IMR-90 (cell line): ENCODE data around the gene SGCA. TPM values are rescaled to one million over a fixed set of nuclear protein-coding genes. Genes with fewer than 3 reads are reported as not detected.

Experiments used
- ATAC-seq: fragments of 200-7000 bp; cut with Tn5 transposase; 2 replicates; pipeline ENCODE4 v1.9.1; 2020; ENCODE audit warnings: low read depth, mild to moderate bottlenecking, moderate library complexity
- BruUV-seq: library from RNA; stranded (reverse); fragments of 400-500 nt; replicated peaks from 2 replicates; lab custom pipeline; 2021; lab: Mats Ljungman, UMichigan
- CTCF ChIA-PET: fragments of 300-600 bp; formaldehyde crosslinking; extraction: SDS; loops from one replicate; lab custom pipeline; 2021; ENCODE audit warnings: antibody characterized with exemption; lab: Yijun Ruan, JAX
- POLR2A ChIA-PET: fragments of 300-600 bp; sonication (Branson Sonifier 250); formaldehyde crosslinking; loops from one replicate; lab custom pipeline; 2022; ENCODE audit warnings: antibody characterized with exemption; ENCODE audit not compliant: unreplicated experiment; lab: Charles Lee
- DNase-seq: peaks from one replicate; pipeline ENCODE4 v3.0.0; 2013
- H2AFZ ChIP-seq: replicated peaks from 2 replicates; pipeline ENCODE3; 2013; ENCODE audit warnings: low read length, mild to moderate bottlenecking; ENCODE audit not compliant: poor library complexity
- H2AK5ac ChIP-seq: 2 replicates; pipeline ENCODE4 v1.6.1; 2013; ENCODE audit warnings: low read depth, low read length, inconsistent platforms
- H2AK9ac ChIP-seq: replicated peaks from 2 replicates; pipeline ENCODE3; 2013; ENCODE audit warnings: mild to moderate bottlenecking, low read depth, low read length, moderate library complexity; ENCODE audit not compliant: poor library complexity
- H2BK120ac ChIP-seq: 2 replicates; pipeline ENCODE4 v1.6.1; 2013; ENCODE audit warnings: low read depth, low read length, inconsistent platforms
- H2BK15ac ChIP-seq: 3 replicates; pipeline ENCODE4 v1.6.1; 2013; ENCODE audit warnings: low read depth, low read length, inconsistent platforms
- H2BK20ac ChIP-seq: 2 replicates; pipeline ENCODE4 v1.6.1; 2013; ENCODE audit warnings: low read depth, mild to moderate bottlenecking, inconsistent platforms, low read length, moderate library complexity
- H2BK5ac ChIP-seq: 2 replicates; pipeline ENCODE4 v1.6.1; 2013; ENCODE audit warnings: mild to moderate bottlenecking, low read depth, low read length, inconsistent platforms; ENCODE audit not compliant: poor library complexity, severe bottlenecking
- H3K14ac ChIP-seq: replicated peaks from 2 replicates; pipeline ENCODE4 v1.6.1; 2013; ENCODE audit warnings: low read depth, low read length, inconsistent platforms
- H3K18ac ChIP-seq: 2 replicates; pipeline ENCODE4 v1.6.1; 2013; ENCODE audit warnings: low read depth, low read length, control low read depth
- H3K23ac ChIP-seq: 2 replicates; pipeline ENCODE4 v1.6.1; 2013; ENCODE audit warnings: low read depth, low read length, inconsistent platforms
- H3K27ac ChIP-seq: 2 replicates; pipeline ENCODE4 v1.5.1; 2013; ENCODE audit warnings: mild to moderate bottlenecking, control low read depth, low read length; ENCODE audit not compliant: insufficient read depth
- H3K27me3 ChIP-seq: 2 replicates; pipeline ENCODE4 v1.6.1; 2013; ENCODE audit warnings: low read length; ENCODE audit not compliant: control insufficient read depth, insufficient read depth
- H3K36me3 ChIP-seq: 2 replicates; pipeline ENCODE4 v1.6.1; 2013; ENCODE audit warnings: low read length, mixed read lengths; ENCODE audit not compliant: control insufficient read depth, insufficient read depth
- H3K4ac ChIP-seq: 2 replicates; pipeline ENCODE4 v1.6.1; 2013; ENCODE audit warnings: low read depth, low read length, inconsistent platforms
- H3K4me1 ChIP-seq: 2 replicates; pipeline ENCODE4 v1.6.1; 2013; ENCODE audit warnings: low read length, mixed read lengths; ENCODE audit not compliant: control insufficient read depth, insufficient read depth
- H3K4me2 ChIP-seq: 2 replicates; pipeline ENCODE4 v1.6.1; 2013; ENCODE audit warnings: low read depth, mild to moderate bottlenecking, control low read depth, low read length, moderate library complexity
- H3K4me3 ChIP-seq: 2 replicates; pipeline ENCODE4 v1.5.1; 2013; ENCODE audit warnings: low read depth, mild to moderate bottlenecking, control low read depth, low read length, moderate library complexity; ENCODE audit not compliant: insufficient read depth
- H3K56ac ChIP-seq: 2 replicates; pipeline ENCODE4 v1.6.1; 2013; ENCODE audit warnings: low read length, inconsistent platforms; ENCODE audit not compliant: insufficient read depth; ENCODE audit errors: extremely low read depth
- H3K79me1 ChIP-seq, 2 experiments: 2 replicates each; pipeline ENCODE4 v1.6.1; 2013; ENCODE audit warnings: low read length in 2 of 2, inconsistent platforms in 1 of 2, low read depth in 1 of 2
- H3K9ac ChIP-seq: 2 replicates; pipeline ENCODE4 v1.6.1; 2013; ENCODE audit warnings: low read depth, low read length, control low read depth
- H3K9me1 ChIP-seq: 2 replicates; pipeline ENCODE4 v1.6.1; 2013; ENCODE audit warnings: low read length, inconsistent platforms; ENCODE audit not compliant: insufficient read depth
- H3K9me3 ChIP-seq: 2 replicates; pipeline ENCODE4 v1.6.1; 2013; ENCODE audit warnings: low read length; ENCODE audit not compliant: control insufficient read depth, insufficient read depth
- H4K20me1 ChIP-seq: 2 replicates; pipeline ENCODE4 v1.6.1; 2013; ENCODE audit warnings: low read length, inconsistent platforms; ENCODE audit not compliant: insufficient read depth
- H4K5ac ChIP-seq: 2 replicates; pipeline ENCODE4 v1.6.1; 2013; ENCODE audit warnings: mild to moderate bottlenecking, low read depth, low read length, control low read depth
- H4K8ac ChIP-seq, 2 experiments: 2 replicates each; pipeline ENCODE4 v1.6.1; 2013; ENCODE audit warnings: low read depth in 2 of 2, low read length in 2 of 2, control low read depth in 1 of 2, inconsistent platforms in 1 of 2
- H4K91ac ChIP-seq: 2 replicates; pipeline ENCODE4 v1.6.1; 2013; ENCODE audit warnings: low read depth, low read length, inconsistent platforms; ENCODE audit not compliant: insufficient read depth
- BHLHE40 ChIP-seq: fragments of 150-350 bp; IDR thresholded peaks from 2 replicates; pipeline ENCODE4 v1.6.1; 2016; ENCODE audit warnings: mild to moderate bottlenecking, low read depth, low read length
- CEBPB ChIP-seq: IDR thresholded peaks from 2 replicates; pipeline ENCODE4 v1.6.1; 2012; ENCODE audit warnings: low read depth, low read length, improper control_type of control experiment
- CHD1 ChIP-seq: IDR thresholded peaks from 2 replicates; pipeline ENCODE4 v1.6.1; 2012; ENCODE audit warnings: low read depth, low read length, improper control_type of control experiment
- FOS ChIP-seq: fragments of 150-350 bp; IDR thresholded peaks from 2 replicates; pipeline ENCODE4 v1.6.1; 2016; ENCODE audit warnings: low read depth, low read length
- MAFK ChIP-seq: IDR thresholded peaks from 2 replicates; pipeline ENCODE4 v1.6.1; 2012; ENCODE audit warnings: low read depth, low read length, improper control_type of control experiment
- MAZ ChIP-seq: IDR thresholded peaks from 2 replicates; pipeline ENCODE4 v1.6.1; 2012; ENCODE audit warnings: low read depth, mild to moderate bottlenecking, low read length, improper control_type of control experiment, moderate library complexity, borderline replicate concordance
- MXI1 ChIP-seq: IDR thresholded peaks from 2 replicates; pipeline ENCODE4 v1.6.1; 2012; ENCODE audit warnings: low read depth, mild to moderate bottlenecking, low read length, moderate library complexity, borderline replicate concordance
- NFE2L2 ChIP-seq: fragments of 150-350 bp; IDR thresholded peaks from 2 replicates; pipeline ENCODE4 v1.6.1; 2016; ENCODE audit warnings: low read depth, mild to moderate bottlenecking, low read length
- POLR2A ChIP-seq: IDR thresholded peaks from 2 replicates; pipeline ENCODE4 v1.6.1; 2012; ENCODE audit warnings: mild to moderate bottlenecking, low read depth, low read length
- RAD21 ChIP-seq: IDR thresholded peaks from 2 replicates; pipeline ENCODE4 v1.6.1; 2012; ENCODE audit warnings: low read length, improper control_type of control experiment
- RCOR1 ChIP-seq: IDR thresholded peaks from 2 replicates; pipeline ENCODE4 v1.6.1; 2012; ENCODE audit warnings: mild to moderate bottlenecking, low read length, improper control_type of control experiment; ENCODE audit not compliant: insufficient replicate concordance
- RFX5 ChIP-seq: IDR thresholded peaks from 2 replicates; pipeline ENCODE4 v1.8.0; 2012; ENCODE audit warnings: low read depth, mild to moderate bottlenecking, low read length, moderate library complexity
- SMC3 ChIP-seq: fragments of 150-350 bp; IDR thresholded peaks from 2 replicates; pipeline ENCODE4 v1.6.1; 2016; ENCODE audit warnings: low read depth, mild to moderate bottlenecking, antibody characterized with exemption, low read length, moderate library complexity
- WGBS, 2 experiments: methylation state at CpG; one replicate each; pipeline versions ENCODE4 v1.1.5 to v1.1.7; 2013; ENCODE audit warnings: missing lambda C conversion rate in 2 of 2; ENCODE audit not compliant: insufficient read length in 1 of 2; ENCODE audit errors: extremely low coverage in 2 of 2; 5-methylcytosine and 5-hydroxymethylcytosine counted together
- dilution Hi-C: fragments of 300-500 bp; cut with HindIII; formaldehyde crosslinking; loops from one replicate; pipeline ENCODE4 v1.14.3; 2018; ENCODE audit warnings: low sequenced_read_pairs; ENCODE audit not compliant: unreplicated experiment
- in situ Hi-C: fragments of 300-500 bp; cut with MboI; formaldehyde crosslinking; loops from 3 replicates; pipeline ENCODE4 v1.14.3; 2019; ENCODE audit warnings: low sequenced_read_pairs, inconsistent platforms, mixed read lengths
- intact Hi-C: fragments of 100-400 bp; cut with micrococcal nuclease; formaldehyde crosslinking; loops from 2 replicates; pipeline ENCODE4 v1.10.0; 2022
- polyA plus RNA-seq, 3 experiments: library from polyadenylated mRNA; depleted of rRNA; stranded (reverse); fragments of >200 nt; gene quantifications; 2 replicates each; pipeline ENCODE4 v1.2.3, GENCODE V29; 2012; ENCODE audit warnings: low replicate concordance in 1 of 3
- total RNA-seq: library from RNA; depleted of rRNA; stranded (reverse); fragments of >200 nt; gene quantifications from 2 replicates; pipeline ENCODE4 v1.2.3, GENCODE V29; 2012
- TF ChIP-seq, protein P1 (sequence below): conservative IDR thresholded peaks from 2 replicates; pipeline ENCODE4 v1.5.1; 2012; ENCODE audit warnings: mild to moderate bottlenecking, low read depth, low read length, improper control_type of control experiment
- TF ChIP-seq, protein P2 (sequence below): fragments of 150-350 bp; IDR thresholded peaks from 2 replicates; pipeline ENCODE4 v1.6.1; 2016; ENCODE audit warnings: low read depth, mild to moderate bottlenecking, low read length, moderate library complexity, borderline replicate concordance
- TF ChIP-seq, protein P3 (sequence below): fragments of 150-350 bp; IDR thresholded peaks from 2 replicates; pipeline ENCODE4 v1.6.1; 2017; ENCODE audit warnings: mild to moderate bottlenecking, antibody characterized with exemption, low read length, low read depth

Gene SGCA
- total and polyA plus RNA-seq, 2 of the 4 experiments (the other 2 are of a cell fraction) = 0.19 TPM; not detected in 1

DNA sequence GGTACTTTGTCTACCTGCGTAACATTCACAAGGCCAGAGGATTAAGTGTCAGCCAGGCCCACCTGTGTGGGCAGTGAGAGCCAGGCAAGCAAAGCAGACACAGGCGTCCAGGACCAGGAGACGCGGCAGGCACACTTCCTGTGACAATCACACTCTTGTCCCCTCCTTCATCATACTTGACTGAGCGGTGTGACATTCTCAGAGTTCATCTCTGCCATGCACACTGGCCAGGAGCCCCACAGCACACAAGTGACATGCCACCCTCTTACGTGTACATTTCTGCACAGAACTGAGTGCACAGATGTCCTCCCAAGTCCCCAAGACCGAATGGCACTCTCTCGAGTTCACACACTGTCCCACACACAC lies 24.1 kb upstream of the SGCA start:
- H3K4me3 ChIP-seq = no peak overlapping the region
- DNase-seq = no peak
- H4K5ac ChIP-seq = no peak overlapping the region
- H2AK9ac ChIP-seq = no peak overlapping the region
- no peak overlapping the region for H3K56ac ChIP-seq
- H2BK15ac ChIP-seq = no peak overlapping the region
- H4K91ac ChIP-seq = no peak overlapping the region
- no peak for TF ChIP-seq CHD1
- no peak for TF ChIP-seq MAFK
- TF ChIP-seq, protein P1, sequence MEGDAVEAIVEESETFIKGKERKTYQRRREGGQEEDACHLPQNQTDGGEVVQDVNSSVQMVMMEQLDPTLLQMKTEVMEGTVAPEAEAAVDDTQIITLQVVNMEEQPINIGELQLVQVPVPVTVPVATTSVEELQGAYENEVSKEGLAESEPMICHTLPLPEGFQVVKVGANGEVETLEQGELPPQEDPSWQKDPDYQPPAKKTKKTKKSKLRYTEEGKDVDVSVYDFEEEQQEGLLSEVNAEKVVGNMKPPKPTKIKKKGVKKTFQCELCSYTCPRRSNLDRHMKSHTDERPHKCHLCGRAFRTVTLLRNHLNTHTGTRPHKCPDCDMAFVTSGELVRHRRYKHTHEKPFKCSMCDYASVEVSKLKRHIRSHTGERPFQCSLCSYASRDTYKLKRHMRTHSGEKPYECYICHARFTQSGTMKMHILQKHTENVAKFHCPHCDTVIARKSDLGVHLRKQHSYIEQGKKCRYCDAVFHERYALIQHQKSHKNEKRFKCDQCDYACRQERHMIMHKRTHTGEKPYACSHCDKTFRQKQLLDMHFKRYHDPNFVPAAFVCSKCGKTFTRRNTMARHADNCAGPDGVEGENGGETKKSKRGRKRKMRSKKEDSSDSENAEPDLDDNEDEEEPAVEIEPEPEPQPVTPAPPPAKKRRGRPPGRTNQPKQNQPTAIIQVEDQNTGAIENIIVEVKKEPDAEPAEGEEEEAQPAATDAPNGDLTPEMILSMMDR = no peak
- no peak for TF ChIP-seq SMC3
- no peak for TF ChIP-seq MXI1
- TF ChIP-seq RAD21 = no peak
- TF ChIP-seq, protein P2, sequence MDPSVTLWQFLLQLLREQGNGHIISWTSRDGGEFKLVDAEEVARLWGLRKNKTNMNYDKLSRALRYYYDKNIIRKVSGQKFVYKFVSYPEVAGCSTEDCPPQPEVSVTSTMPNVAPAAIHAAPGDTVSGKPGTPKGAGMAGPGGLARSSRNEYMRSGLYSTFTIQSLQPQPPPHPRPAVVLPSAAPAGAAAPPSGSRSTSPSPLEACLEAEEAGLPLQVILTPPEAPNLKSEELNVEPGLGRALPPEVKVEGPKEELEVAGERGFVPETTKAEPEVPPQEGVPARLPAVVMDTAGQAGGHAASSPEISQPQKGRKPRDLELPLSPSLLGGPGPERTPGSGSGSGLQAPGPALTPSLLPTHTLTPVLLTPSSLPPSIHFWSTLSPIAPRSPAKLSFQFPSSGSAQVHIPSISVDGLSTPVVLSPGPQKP = no peak
- no peak for TF ChIP-seq RCOR1
- TF ChIP-seq POLR2A = no peak
- TF ChIP-seq, protein P3, sequence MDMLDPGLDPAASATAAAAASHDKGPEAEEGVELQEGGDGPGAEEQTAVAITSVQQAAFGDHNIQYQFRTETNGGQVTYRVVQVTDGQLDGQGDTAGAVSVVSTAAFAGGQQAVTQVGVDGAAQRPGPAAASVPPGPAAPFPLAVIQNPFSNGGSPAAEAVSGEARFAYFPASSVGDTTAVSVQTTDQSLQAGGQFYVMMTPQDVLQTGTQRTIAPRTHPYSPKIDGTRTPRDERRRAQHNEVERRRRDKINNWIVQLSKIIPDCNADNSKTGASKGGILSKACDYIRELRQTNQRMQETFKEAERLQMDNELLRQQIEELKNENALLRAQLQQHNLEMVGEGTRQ = no peak
- no peak for TF ChIP-seq NFE2L2
- no peak for TF ChIP-seq RFX5
- TF ChIP-seq BHLHE40 = no peak
- no peak for TF ChIP-seq MAZ
- TF ChIP-seq CEBPB = no peak
- TF ChIP-seq FOS = no peak
- peaks cover 82% of the 10 kb centered on the region for H3K36me3 ChIP-seq
- no peak for ATAC-seq
- peaks cover 39 to 95% of the 10 kb centered on the region in 2 experiments for H3K79me1 ChIP-seq
- H3K9ac ChIP-seq = no peak overlapping the region
- intact Hi-C loops = no loop called here
- ChIA-PET CTCF (no interaction called here), POLR2A (no interaction called here)
- WGBS, 2 experiments = 95% methylated on average over 2 of the region's 8 CpGs; no CpG with 5 or more reads in 1 of the 2 experiments
- H4K8ac ChIP-seq = no peak overlapping the region
- no peak overlapping the region for H2BK120ac ChIP-seq
- no TSS peak for BruUV-seq
- no peak overlapping the region for H3K4me2 ChIP-seq
- H3K14ac ChIP-seq = no peak overlapping the region
- H4K20me1 ChIP-seq = peaks cover 87% of the 10 kb centered on the region
- H2BK20ac ChIP-seq = no peak overlapping the region
- peaks cover 11% of the 10 kb centered on the region for H3K4me1 ChIP-seq
- H3K23ac ChIP-seq = no peak overlapping the region
- H3K9me3 ChIP-seq = no peaks in the 10 kb centered on the region
- no peak overlapping the region for H3K27ac ChIP-seq
- dilution Hi-C loops = no loop called here
- no peak overlapping the region for H2AFZ ChIP-seq
- H3K4ac ChIP-seq = no peak overlapping the region
- H3K27me3 ChIP-seq = no peaks in the 10 kb centered on the region
- H3K9me1 ChIP-seq = peaks cover 2% of the 10 kb centered on the region; the same call in 1 of the 2 replicates
- no peak overlapping the region for H2AK5ac ChIP-seq
- no peak overlapping the region for H2BK5ac ChIP-seq
- no peak overlapping the region for H3K18ac ChIP-seq
- in situ Hi-C loops = no loop called here
